ENCODE data around the gene CYSTM1.

DNA sequence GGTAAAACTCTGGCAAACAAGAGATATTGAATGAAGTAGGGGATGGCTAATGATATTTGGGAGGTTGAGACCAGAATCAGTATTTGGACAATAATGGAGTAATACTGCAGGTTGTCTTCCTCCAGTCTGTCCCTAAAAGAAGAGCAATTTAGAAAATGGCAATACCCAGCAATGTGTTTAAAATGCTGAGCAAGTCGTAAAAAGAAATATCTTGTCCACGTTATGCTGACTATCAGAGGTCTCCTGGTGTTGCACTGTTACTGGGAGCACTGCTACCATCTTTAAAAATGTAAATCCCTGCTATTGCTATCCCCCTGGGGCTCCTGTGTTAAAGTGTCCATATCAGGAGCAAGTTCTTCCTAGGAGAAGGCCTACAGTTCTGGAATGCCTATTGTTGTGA lies 10.4 kb downstream of the CYSTM1 start:
- no peak for TF ChIP-seq CTCF (IDR thresholded peaks at IDR 0.05; ENCODE audit: borderline replicate concordance, extremely low read depth, low read length, poor library complexity, severe bottlenecking)
- TF ChIP-seq EZH2 (IDR thresholded peaks at IDR 0.05; ENCODE audit: borderline replicate concordance, low read depth, low read length, severe bottlenecking): no peak
